T47D (cell line): Measurements from ENCODE around the gene WIF1.

Experiments
- DNase-seq, 2 experiments: peaks; one replicate each; pipeline versions ENCODE4 v3.0.0 to v3.0.0-alpha.2; 2011 to 2012; ENCODE audit warnings: low read depth in 1 of 2, low spot score in 1 of 2
- JUND ChIP-seq: IDR thresholded peaks from 2 replicates; pipeline ENCODE4 v1.6.1; 2012; ENCODE audit warnings: low read depth
- in situ Hi-C: cut with HindIII; loops from 2 replicates; pipeline ENCODE4 v1.10.0; 2016; ENCODE audit warnings: low sequenced_read_pairs, low pct_unique_long_range_greater_than_20kb

Gene WIF1

GRCh38 chr12:65004270-65004669, 116.8 kb downstream of the WIF1 start:
- no peak for TF ChIP-seq JUND
- no peak for DNase-seq
- in situ Hi-C loops, result no loop called here
